Left colon (tissue), 2 donors: ENCODE data around the gene KRCC1. TPM values are rescaled to one million over a fixed set of nuclear protein-coding genes. Genes with fewer than 3 reads are reported as not detected.
A peak's percentile ranks its signal among the peaks of the same experiment; 100 is the strongest.
"Not testable (repeated sequence)": the region's sequence is repeated elsewhere in the genome, so short reads cannot be mapped to it uniquely, and the experiment has no call there.

Experiments
- ATAC-seq: fragments of 200-7000 bp; cut with Tn5 transposase; one replicate; pipeline ENCODE4 v1.9.1; 2020; ENCODE audit warnings: mild to moderate bottlenecking, moderate library complexity
- DNase-seq, 2 donors: peaks; one replicate each; pipeline ENCODE4 v3.0.0-alpha.2; 2020
- intact Hi-C, 2 donors: fragments of 100-400 bp; cut with DNase I in 1 of 2; cut with micrococcal nuclease in 1 of 2; formaldehyde crosslinking; loops; one replicate each; pipeline versions ENCODE4 v1.11.2 to v1.14.0; 2022; cut with DNase I, micrococcal nuclease
- total RNA-seq, 2 donors: library from RNA; stranded (reverse); fragmentation: NEBNext Ultra II Directional; extraction: Animal tissue kit (Norgen Biotek cat#: 25700); gene quantifications; one replicate each; pipeline ENCODE4 v1.2.1, GENCODE V29; 2021
- donor health status: DM: no; HTN: no; CAD: no.
- donor health status: DM: yes; HTN: yes; CAD: no.

Gene KRCC1
- total RNA-seq, 2 donors from 2014 or later: 41.5 to 58.4 TPM

DNA sequence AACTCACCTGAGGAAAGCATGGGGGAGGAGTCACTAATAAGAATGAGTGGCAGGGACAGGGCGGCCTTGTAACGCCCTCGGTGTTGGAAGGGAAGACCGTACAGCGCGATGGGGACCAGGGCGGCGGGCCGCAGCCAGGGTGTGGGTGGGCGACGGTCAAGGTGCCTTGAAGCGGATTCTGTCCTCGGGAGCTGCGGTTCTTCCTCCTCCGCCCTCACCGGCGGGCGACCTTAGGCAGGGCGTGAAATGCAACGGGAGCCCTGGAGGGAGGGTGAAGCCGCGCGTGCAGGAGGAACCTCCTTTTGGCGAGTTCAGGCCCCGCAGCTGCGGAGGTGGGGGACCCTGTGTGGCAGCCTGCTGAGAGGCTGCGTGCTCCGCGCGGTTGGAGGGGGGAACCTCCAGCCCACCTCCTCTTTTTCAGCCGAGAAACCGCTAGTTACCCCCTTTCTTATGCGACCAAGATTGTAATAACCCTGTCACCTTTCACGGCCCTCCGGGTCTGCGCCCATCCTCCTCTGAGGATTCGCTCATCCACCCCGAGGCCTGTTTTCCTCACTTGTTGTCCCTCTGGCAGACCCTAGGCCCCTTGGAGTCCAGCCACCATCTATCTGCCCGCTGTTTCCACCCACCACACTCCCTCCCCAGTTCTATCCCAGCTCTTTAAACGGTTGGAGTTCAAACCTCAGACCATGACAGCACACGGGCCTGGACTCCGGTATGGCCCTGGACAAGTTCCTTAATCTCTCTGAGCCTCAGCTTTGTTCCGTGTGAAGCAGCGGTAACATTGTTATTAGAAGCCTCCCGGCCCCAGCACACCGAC is 38.4 kb downstream of the KRCC1 start:
- intact Hi-C loops: no loop called here
- ATAC-seq (peak; percentile 80), DNase-seq (peak; percentile 29 to 74)

DNA sequence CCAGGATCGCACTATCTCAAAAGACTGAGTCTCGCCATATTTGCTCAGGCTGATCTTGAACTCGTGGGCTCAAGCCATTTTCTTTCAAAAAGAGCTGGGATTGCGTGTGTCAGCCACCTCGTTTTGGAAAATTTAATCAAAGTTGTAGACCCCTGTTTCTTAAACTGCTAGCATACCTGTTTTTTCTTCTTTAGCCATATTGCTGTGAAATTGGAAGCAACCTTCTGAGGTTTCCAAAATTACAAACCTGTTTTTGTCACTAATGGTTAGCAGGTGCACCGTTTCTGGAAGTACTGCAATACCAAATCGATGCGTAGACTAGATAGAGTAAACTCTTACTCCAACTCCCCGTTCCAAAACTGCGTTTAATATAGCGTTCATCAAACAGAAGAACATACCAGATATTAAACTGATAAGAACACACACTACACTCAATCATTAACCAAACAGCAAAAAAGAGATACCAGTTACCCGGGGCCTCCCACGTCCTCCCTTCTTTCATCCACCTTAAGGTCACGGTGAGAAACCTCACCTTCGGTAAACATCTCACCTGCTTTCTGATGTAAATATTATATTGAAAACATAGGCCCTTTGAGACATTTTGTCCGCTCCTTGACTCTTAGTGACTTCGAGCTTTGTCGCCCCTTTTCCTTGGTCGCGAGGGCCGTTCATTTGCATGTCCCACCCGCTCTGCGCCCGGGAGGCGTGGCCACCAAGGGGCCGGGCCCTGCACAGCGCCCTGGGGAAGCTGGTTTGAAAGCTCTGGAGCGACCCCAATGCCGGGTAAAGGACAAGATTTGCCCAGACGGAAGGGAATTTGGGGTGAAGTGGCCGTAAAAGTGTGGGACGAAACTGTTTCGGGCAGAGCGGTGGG is 39.3 kb downstream of the KRCC1 start, which contains the start of gene RNU2-63P:
Gene RNU2-63P, minus strand, starts transcription at position 462 of the 874 bp plus-strand sequence.
- DNase-seq (peak; percentile 67 to 86), ATAC-seq (peak; percentile 91)
- intact Hi-C loops: no loop called here

DNA sequence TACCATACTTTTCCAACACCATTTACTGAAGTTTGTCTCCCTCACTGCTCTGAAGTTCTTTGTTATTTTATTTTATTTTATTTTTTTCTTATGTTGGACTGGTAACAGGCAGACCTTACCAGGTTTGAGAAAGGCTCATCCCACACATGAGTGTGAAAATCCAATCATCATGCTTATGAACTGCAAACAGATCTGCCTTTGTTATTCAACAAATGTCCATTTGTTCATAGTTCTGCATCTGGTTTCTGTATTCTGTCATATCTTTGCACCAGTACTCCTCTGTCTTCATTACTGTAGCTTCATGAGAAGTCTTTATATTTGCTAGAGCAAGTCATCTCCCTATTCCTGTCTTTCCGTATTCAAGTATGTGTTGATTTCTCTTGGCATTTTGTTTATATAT is 44.6 kb downstream of the KRCC1 start:
- DNase-seq (no peak), ATAC-seq (no peak)
- intact Hi-C loops: no loop called here

DNA sequence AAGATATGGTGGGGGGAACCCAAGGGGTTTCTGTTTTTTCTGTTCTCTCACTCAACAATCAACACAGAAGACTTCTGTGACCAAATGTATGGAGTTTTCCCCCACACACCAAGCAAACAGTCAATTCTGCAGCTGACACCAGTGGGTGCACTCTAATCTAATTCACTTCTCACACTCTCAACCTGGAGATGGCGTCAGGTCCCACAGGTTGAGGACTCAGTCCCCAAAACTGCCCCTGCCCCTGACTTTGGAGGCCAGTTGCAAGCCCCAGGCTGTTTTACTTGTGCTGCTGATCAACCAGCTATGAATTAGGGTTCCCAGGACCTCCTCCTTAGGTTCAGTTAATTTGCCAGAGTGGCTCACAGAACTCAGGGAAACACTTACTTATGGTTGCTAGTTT is 45.4 kb downstream of the KRCC1 start:
- ATAC-seq: no peak
- intact Hi-C loops: no loop called here

DNA sequence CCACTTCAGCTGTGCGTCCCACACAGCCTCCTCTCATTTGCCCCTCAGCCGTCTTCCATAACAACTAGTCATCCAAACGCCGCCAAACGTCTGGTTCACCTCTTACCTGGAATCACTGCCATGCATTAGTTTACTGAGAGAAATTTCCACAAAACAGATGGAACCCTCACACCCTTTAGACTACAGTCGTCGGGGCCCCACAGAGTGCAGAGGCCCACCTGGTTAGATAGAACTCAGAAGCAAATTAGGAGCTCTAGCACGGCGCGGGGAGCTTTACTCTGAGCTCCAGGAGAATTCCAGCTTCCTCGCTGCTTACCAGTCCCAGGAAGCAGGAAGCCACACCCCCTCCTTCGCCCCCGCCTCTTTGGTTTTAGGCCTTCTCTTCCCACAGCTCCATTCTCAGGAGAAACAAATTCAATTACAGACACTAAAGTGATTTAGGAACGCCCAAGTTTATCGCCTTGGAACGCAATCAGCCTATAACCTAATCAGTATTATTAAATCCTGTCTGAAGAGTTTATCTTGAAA is 48.6 kb downstream of the KRCC1 start:
- ATAC-seq: peak; percentile 59
- intact Hi-C loops: no loop called here
- peak in 1 of 2 donors; percentile 38 for DNase-seq

More for the DNA sequence above, 45.4 kb downstream of the KRCC1 start:
- no peak for DNase-seq

DNA sequence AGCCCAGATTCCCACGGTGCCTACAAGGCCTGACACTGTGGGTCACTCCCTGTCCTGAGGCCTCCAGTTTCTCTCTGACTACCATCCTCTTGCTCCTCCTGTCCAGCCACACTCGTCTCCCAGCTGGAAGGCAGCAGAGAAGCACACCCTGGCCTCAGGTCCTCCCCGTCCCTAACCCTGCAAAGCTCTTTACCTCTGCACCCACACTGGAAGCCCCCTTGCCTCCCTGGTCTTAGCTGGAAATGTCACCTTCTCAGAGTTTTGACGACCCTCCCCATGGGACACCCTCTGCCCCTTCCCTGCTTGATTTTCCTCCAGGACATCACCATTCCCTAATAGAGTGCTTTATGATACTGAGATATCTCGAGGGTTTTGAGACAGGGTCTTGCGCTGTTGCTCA is 49.8 kb downstream of the KRCC1 start:
- ATAC-seq (no peak), DNase-seq (no peak)
- intact Hi-C loops: no loop called here

DNA sequence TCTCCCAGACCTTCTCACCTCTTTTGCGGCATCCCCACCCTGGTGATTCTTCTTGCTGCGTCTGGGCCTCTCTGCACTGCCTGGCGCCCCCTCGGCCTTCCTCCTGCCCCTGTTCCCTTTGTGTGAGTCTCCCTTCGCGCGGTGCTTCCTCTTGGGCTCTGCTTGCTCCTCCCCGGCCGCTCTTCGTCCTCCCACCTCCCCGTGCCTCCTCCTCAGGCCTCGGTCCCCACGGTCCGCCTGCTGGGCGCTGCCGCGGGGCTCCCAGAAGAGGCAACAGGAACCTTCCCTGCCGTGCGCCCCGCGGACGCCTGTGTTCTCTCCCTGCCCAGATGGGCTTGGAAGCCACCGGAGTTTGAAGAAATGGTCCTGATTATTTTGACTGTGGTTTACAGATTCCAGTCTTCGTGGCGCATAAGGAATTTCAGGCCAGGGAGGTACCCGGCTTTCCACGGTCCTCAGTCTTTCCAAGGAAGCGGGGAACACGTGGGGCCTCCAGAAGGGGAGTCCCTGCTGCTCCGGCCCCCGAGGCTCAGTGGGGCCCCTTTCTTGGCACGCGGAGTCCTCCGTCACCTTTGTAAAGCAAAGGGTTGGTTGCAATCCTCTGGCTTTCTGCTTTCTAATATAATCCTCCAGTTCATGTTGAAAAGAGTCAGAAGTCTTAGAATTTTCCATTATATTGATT is 52.4 kb downstream of the KRCC1 start:
- DNase-seq (no peak), ATAC-seq (no peak)
- intact Hi-C loops: no loop called here

DNA sequence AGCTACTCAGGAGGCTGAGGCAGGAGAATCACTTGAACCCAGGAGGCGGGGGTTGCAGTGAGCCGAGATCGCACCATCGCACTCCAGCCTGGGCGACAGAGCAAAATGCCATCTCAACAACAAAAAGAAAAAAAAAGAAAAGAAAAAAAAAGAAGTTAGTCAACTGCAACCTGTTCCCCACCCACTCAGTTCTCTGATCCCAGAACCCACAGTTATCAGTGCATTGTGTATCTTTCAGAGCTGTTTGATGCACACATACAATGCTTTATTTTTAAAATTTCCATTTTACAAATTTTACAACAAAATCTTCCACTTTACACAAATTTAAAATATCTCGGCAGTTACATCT is 53.2 kb downstream of the KRCC1 start:
- DNase-seq: no peak
- intact Hi-C loops: no loop called here
- no peak for ATAC-seq

DNA sequence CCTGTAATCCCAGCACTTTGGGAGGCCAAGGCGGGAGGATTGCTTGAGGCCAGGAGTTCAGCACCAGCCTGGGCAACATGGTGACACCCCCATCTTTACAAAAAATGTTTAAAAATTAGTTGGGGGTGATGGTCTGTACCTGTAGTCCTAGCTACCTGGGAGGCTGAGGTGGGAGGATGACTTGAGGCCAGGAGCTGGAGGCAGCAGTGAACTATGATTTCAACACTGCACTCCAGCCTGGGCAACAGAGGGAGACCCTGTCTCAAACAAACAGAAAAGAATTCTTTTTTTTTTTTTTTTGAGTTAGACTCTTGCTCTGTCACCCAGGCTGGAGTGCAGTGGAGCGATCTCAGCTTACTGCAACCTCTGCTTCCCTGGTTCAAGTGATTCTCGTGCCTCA is 55.1 kb downstream of the KRCC1 start:
- DNase-seq, ATAC-seq, intact Hi-C loops: not testable (repeated sequence)

DNA sequence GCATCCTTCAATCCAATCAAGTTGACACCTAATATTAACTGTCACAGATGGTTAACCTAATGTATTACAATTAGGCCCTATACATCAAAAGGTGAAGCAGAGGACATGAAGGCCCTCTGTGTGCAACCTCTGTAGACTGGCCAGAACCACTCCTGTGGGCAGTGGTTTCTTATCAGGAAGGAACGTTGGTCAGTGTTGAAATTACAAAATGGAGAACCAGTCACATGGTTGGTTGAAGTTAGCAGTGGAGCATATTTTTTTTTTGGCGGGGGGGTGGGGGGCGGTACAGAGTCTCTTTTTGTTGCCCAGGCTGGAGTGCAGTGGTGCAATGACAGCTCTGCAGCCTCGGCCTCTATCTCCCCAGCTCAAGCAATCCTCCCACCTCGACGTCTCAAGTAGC is 59.0 kb downstream of the KRCC1 start:
- ATAC-seq (no peak), DNase-seq (no peak)
- intact Hi-C loops: no loop called here

DNA sequence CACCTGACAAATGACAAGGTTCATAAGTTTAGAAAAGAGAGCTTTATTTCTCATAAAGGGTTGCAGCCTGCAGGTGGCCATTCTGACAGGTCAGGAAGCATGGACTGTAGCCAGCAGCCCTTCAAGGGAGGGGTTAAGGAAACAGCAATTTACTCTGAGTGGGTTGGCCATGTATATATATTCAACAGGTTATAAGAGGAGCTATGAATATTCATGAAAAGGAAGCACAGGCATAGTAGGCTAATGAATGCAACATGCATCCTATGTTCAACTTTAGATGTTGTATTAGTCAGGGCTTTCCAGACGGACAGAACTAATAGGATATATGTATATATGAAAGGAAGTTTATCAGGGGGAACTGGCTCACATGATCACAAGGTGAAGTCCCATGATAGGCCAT is 59.8 kb downstream of the KRCC1 start:
- ATAC-seq: no peak
- no peak for DNase-seq
- intact Hi-C loops: no loop called here

DNA sequence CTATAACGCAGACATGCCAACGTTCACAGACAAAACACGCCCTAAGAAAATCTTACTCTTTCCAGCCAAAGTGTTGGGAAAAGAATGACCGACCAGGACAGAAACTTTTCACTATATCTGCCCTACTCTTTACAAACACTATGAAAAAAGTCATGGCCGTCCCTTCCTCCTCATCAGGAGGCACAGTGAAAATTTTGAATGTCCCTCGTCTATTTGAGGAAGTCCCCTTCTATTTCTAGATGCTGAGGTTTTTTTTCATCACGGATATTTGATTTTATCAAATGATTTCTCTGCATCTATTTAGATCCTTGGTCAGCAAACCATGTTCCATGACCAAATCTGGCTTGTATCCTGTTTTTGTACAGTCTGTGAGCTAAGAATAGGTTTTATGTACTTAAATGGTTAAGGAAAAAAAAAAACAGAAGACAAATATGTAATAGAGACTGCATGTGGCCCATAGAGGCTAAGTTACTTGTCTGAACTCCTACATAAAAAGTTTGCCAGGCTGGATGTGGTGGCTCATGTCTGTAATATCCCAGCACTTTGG is 61.2 kb downstream of the KRCC1 start:
- ATAC-seq, intact Hi-C loops, DNase-seq: not testable (repeated sequence)

DNA sequence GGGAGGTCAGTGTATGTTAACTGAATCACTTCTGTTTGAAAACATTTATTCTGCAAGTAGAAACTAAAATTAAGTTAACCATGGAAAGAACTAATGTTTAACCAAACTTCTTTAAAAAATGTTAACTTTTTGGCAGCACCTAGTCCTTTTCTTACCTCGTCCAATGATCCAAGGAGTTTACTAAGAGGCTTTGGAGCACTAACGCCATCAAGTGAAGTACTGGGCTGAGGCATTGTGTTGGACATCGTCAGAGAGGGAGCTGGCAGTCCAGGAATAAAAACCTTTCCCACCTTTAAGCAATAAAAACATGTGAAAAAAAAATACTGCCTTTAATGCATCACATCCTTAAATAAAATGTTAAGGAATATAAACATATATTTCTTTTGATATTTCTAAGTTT is 63.0 kb downstream of the KRCC1 start:
- not testable (repeated sequence) for ATAC-seq

DNA sequence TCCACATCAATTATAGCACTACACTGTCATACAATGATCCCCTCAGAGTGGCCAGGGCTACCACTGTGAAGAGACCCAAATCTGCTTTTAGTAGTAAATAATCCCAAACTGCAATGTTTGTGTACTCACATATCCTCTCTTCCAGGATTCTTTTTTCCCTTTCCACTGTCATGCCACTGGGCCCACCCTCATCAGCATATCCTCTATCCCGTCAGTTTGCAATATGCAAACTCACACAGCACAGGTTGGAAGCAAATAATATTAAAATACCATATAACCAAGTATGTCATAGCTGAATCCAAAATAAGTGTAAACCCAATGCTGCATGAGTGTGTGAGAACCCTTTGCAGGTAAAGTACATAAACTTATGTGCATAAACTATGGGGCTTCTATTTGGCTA is 68.1 kb downstream of the KRCC1 start:
- intact Hi-C loops, DNase-seq, ATAC-seq: not testable (repeated sequence)

More for the DNA sequence above, 63.0 kb downstream of the KRCC1 start:
- DNase-seq, intact Hi-C loops: not testable (repeated sequence)

DNA sequence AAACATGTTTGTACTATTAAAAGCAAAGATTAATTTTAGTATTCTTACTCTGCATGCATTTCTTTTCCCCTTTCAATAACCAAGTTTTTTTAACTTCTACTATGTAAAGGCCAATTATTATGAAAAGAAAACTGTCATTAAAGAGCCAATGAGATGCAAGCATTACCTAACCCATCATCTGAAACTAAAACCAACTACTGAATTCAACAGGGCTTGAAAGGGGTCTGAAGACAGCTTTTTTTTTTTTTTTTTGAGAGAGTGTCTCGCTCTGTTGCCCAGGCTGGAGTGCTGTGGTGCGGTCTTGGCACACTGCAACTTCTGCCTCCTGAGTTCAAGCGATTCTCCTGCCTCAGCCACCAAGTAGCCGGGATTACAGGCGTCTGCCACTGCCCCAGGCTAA is 69.7 kb downstream of the KRCC1 start:
- ATAC-seq, intact Hi-C loops, DNase-seq: not testable (repeated sequence)

DNA sequence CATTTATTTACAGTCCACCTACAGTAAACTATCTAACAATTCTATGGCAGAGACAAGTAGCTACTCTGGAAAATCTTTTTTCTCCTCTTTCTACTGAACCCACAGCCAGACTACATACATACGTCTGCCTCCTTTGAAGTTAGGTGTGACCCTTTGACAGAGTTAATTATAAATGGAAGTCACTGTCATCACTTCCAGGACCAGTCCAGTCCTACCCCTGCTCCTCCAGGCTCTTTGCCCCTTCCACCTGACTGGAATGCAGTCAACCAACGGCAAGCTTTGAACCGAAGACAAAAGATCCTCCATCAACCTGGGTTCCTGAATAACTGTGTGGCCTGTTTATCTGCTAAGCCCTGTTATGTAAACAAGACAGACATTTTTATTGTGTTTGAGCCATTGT is 74.4 kb downstream of the KRCC1 start:
- DNase-seq, ATAC-seq, intact Hi-C loops: not testable (repeated sequence)
